K562 (cell line): ENCODE measurements around the gene PKP1.

ENCODE experiments used
- CBFB ChIP-seq: sonication (generic); formaldehyde crosslinking; IDR thresholded peaks from 2 replicates; pipeline ENCODE4 v1.4.0; 2020; ENCODE audit warnings: mild to moderate bottlenecking, missing genetic modification reagents
- CCAR2 ChIP-seq: fragments of 200-400 bp; formaldehyde crosslinking; IDR thresholded peaks from 2 replicates; pipeline ENCODE4 v1.6.1; 2017; ENCODE audit warnings: mild to moderate bottlenecking, low read depth, low read length
- CEBPB ChIP-seq: fragments of 450-650 bp; IDR thresholded peaks from 2 replicates; pipeline ENCODE4 v1.6.1; 2016; ENCODE audit warnings: missing genetic modification characterization, missing compliant biosample characterization
- LARP7 ChIP-seq: fragments of 450-650 bp; IDR thresholded peaks from 2 replicates; pipeline ENCODE4 v1.6.1; 2016
- NCOA1 ChIP-seq: fragments of 450-650 bp; IDR thresholded peaks from 2 replicates; pipeline ENCODE4 v1.6.1; 2016; ENCODE audit warnings: low read depth
- NCOR1 ChIP-seq: fragments of 450-650 bp; IDR thresholded peaks from 2 replicates; pipeline ENCODE4 v1.6.1; 2016; ENCODE audit warnings: mild to moderate bottlenecking, moderate library complexity
- REST ChIP-seq, 2 experiments: fragments of 450-650 bp; formaldehyde crosslinking in 1 of 2; IDR thresholded peaks; 2 replicates each; pipeline versions ENCODE4 v1.4.0 to v1.6.1; 2014 to 2020; ENCODE audit warnings: mild to moderate bottlenecking in 2 of 2, borderline replicate concordance in 1 of 2, low read depth in 1 of 2
- SIN3A ChIP-seq, 2 experiments: fragments of 150-350 bp in 1 of 2; IDR thresholded peaks; 2 replicates each; pipeline ENCODE4 v1.6.1; 2011 to 2016; ENCODE audit warnings: borderline replicate concordance in 2 of 2, low read depth in 2 of 2, low read length in 2 of 2, mild to moderate bottlenecking in 2 of 2, moderate library complexity in 2 of 2; ENCODE audit not compliant: control insufficient read depth in 1 of 2
- SMAD3 ChIP-seq: fragments of 450-650 bp; formaldehyde crosslinking; conservative IDR thresholded peaks from 2 replicates; pipeline ENCODE4 v1.4.0; 2020; ENCODE audit warnings: mild to moderate bottlenecking
- TARDBP ChIP-seq: fragments of 450-650 bp; IDR thresholded peaks from 2 replicates; pipeline ENCODE4 v1.6.1; 2016
- USF2 ChIP-seq: sonication (generic); formaldehyde crosslinking; IDR thresholded peaks from 2 replicates; pipeline ENCODE4 v1.5.0; 2020; ENCODE audit warnings: missing genetic modification reagents
- ZC3H11A ChIP-seq: IDR thresholded peaks from 2 replicates; pipeline ENCODE4 v1.6.1; 2012; ENCODE audit warnings: low read depth, low read length, improper control_type of control experiment
- ZNF407 ChIP-seq: fragments of 450-650 bp; IDR thresholded peaks from 2 replicates; pipeline ENCODE4 v1.6.1; 2016; ENCODE audit warnings: low read depth
- ZNF431 ChIP-seq: sonication (generic); formaldehyde crosslinking; IDR thresholded peaks from 2 replicates; pipeline ENCODE4 v1.8.0; 2022; ENCODE audit warnings: mild to moderate bottlenecking, missing genetic modification reagents

DNA sequence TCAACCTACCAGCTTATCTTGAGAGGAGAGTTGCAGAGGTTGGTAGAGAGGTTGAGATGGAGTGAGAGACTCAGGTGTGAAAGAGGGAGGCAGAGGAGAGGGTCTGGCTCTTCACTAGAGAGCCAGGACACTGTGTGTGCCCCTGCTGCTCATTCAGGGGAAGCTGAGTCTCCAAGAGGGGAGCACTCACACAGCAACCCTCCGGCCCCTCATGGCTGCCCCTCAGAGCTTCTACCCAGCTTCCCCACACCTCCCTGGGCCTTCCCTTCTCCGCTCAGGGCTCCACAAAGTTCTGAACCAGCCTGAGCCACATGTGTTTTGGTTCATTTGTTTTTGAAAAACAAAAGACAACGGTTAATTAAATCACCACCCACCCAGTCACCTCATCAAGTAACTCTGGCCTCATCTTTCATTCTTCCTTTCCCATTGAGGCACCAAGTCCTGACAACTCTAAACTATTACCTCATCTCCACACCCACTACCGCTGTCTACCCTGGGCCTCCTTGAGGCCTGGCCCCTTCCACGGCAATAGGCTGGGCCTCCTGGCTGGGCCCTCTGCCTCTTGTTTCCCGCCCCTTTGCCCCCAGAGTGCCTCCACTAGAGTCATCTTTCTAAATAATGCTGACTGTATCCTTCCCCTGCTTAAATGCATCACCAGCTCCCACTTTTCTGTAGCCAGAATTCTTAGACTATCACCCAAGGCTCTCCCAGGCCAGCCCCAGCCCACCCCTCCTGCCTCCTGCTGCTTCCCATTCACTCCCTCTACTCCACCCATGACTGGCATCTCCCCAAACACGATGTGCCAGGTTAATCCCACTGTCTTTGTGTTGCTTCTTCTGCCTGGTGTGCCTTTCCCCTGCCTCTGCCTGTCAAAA lies 61.1 kb downstream of the PKP1 start:
- TF ChIP-seq ZC3H11A (no peak), REST (IDR thresholded peaks at IDR 0.05; ENCODE audit: borderline replicate concordance) (no peak), REST (CRISPR knock-in tag; IDR thresholded peaks at IDR 0.05; ENCODE audit: low read depth) (no peak), NCOA1 (no peak), ZNF407 (no peak), LARP7 (no peak), NCOR1 (no peak), TARDBP (no peak), SMAD3 (CRISPR knock-in tag) (no peak), ZNF431 (CRISPR knock-in tag) (no peak), USF2 (CRISPR knock-in tag) (no peak), SIN3A (IDR thresholded peaks at IDR 0.05; ENCODE audit: borderline replicate concordance in 2 of 2, control insufficient read depth in 1 of 2, low read depth in 2 of 2, low read length in 2 of 2) (no peak), CCAR2 (no peak), CBFB (CRISPR knock-in tag) (no peak), CEBPB (no peak)
